ENCODE results near the gene SMS. TPM values are rescaled to one million over a fixed set of nuclear protein-coding genes. Genes with fewer than 3 reads are reported as not detected.

The SMS gene
- total and polyA plus RNA-seq, 2 donors (not counting 1 experiment from before 2014, with no cell fraction given) = 129 to 252 TPM

GRCh38 chrX:21959362-21960051, 19.0 kb downstream of the SMS start:
- peaks cover 3% of the 10 kb centered on the region for H3K4me1 ChIP-seq (ENCODE audit: control insufficient read depth, extremely low read depth, insufficient read depth, low read length)
- H3K9ac ChIP-seq (ENCODE audit: insufficient read depth, low read length) = no peak overlapping the region
- no peaks in the 10 kb centered on the region for H4K20me1 ChIP-seq (ENCODE audit: control insufficient read depth, extremely low read depth, insufficient read depth, low read length)
- no peaks in the 10 kb centered on the region for H3K27me3 ChIP-seq (ENCODE audit: control insufficient read depth, insufficient read depth, low read length)
- H3K4me3 ChIP-seq (replicated peaks in 1 of 4; ENCODE audit: control extremely low read depth in 1 of 4, insufficient read depth in 1 of 4, low read depth in 3 of 4, low read length in 4 of 4) = no peak overlapping the region
- no peaks in the 10 kb centered on the region for H3K36me3 ChIP-seq (ENCODE audit: control insufficient read depth, insufficient read depth, low read length)
- DNase-seq (ENCODE audit: low read depth in 2 of 2) = no peak
- TF ChIP-seq, protein P1, sequence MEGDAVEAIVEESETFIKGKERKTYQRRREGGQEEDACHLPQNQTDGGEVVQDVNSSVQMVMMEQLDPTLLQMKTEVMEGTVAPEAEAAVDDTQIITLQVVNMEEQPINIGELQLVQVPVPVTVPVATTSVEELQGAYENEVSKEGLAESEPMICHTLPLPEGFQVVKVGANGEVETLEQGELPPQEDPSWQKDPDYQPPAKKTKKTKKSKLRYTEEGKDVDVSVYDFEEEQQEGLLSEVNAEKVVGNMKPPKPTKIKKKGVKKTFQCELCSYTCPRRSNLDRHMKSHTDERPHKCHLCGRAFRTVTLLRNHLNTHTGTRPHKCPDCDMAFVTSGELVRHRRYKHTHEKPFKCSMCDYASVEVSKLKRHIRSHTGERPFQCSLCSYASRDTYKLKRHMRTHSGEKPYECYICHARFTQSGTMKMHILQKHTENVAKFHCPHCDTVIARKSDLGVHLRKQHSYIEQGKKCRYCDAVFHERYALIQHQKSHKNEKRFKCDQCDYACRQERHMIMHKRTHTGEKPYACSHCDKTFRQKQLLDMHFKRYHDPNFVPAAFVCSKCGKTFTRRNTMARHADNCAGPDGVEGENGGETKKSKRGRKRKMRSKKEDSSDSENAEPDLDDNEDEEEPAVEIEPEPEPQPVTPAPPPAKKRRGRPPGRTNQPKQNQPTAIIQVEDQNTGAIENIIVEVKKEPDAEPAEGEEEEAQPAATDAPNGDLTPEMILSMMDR (conservative IDR thresholded peaks at IDR 0.05 in 1 of 2, IDR thresholded peaks at IDR 0.05 in 1 of 2; ENCODE audit: low read depth in 1 of 2, low read length in 2 of 2) = no peak
- TF ChIP-seq EZH2 (IDR thresholded peaks at IDR 0.05; ENCODE audit: low read length, missing control alignments) = no peak
- H3K4me2 ChIP-seq (ENCODE audit: extremely low read depth, insufficient read depth, low read length) = no peak overlapping the region
- H3K9me3 ChIP-seq (ENCODE audit: control insufficient read depth, insufficient read depth, low read depth, low read length) = no peaks in the 10 kb centered on the region
- no peak overlapping the region for H3K27ac ChIP-seq (ENCODE audit: insufficient read depth, low read length)
- no peak overlapping the region for H2AFZ ChIP-seq (ENCODE audit: low read length)
- peaks cover 96% of the 10 kb centered on the region for H3K79me2 ChIP-seq (ENCODE audit: control insufficient read depth, insufficient read depth, low read length)

DNA sequence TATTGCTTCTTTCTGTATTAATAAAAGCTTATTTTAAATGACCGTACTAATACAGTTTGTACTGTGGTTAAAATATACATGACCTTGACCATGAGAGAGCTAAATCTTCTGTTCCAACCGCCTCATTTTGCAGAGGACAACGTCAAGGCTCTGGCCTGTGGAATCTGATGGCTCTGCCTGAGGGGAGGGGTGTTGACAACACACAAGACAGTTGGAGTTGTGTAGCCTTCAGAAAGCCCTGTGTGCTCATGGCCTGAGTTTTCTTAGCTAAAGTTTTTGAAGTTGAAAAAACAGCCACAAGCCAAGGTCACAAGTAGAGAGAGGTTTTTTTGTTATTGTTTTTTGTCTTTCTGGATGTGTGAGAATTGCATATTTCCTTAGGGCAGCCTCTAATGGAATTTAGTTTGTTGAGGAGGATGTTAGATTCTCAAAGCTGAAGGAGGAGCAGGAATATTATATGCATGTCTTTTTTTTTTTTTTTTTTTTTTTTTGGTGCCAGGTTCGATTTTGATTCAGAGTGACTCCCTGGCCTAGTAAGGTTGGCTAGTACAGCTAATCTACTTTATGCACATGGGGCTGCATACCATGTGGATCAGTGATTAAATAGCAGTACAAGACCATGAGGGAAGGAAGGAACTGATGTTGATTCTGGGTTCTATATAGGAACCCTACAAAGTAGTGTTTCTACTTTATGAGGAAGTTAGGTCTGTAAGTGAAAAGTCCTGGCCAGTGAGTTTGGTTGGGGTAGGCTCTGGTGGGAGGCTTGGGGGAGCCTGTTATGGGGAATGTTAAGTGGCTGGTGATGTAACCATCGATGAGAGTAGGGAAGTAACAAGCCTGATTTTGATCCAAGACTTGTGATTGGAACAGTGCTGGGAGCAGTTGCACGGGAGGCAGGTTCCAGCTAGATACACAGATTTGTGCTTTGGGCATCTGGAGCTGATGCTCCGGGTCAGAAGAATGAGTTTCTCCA, 20.3 kb downstream of the SMS start:
- DNase-seq (ENCODE audit: low read depth in 2 of 2) = peak; percentile 13 to 35
- Histone ChIP-seq H3K27me3 (ENCODE audit: control insufficient read depth, insufficient read depth, low read length) (no peaks in the 10 kb centered on the region), H3K4me2 (ENCODE audit: extremely low read depth, insufficient read depth, low read length) (no peak overlapping the region), H2AFZ (ENCODE audit: low read length) (no peak overlapping the region), H3K36me3 (ENCODE audit: control insufficient read depth, insufficient read depth, low read length) (no peaks in the 10 kb centered on the region), H3K9ac (ENCODE audit: insufficient read depth, low read length) (no peak overlapping the region), H3K9me3 (ENCODE audit: control insufficient read depth, insufficient read depth, low read depth, low read length) (no peaks in the 10 kb centered on the region), H4K20me1 (ENCODE audit: control insufficient read depth, extremely low read depth, insufficient read depth, low read length) (no peaks in the 10 kb centered on the region), H3K79me2 (ENCODE audit: control insufficient read depth, insufficient read depth, low read length) (peaks cover 93% of the 10 kb centered on the region), H3K4me1 (ENCODE audit: control insufficient read depth, extremely low read depth, insufficient read depth, low read length) (peaks cover 3% of the 10 kb centered on the region), H3K27ac (ENCODE audit: insufficient read depth, low read length) (no peak overlapping the region), H3K4me3 (replicated peaks in 1 of 4; ENCODE audit: control extremely low read depth in 1 of 4, insufficient read depth in 1 of 4, low read depth in 3 of 4, low read length in 4 of 4) (no peak overlapping the region)
- no peak for TF ChIP-seq EZH2 (IDR thresholded peaks at IDR 0.05; ENCODE audit: low read length, missing control alignments)
- TF ChIP-seq, protein P1 (conservative IDR thresholded peaks at IDR 0.05 in 1 of 2, IDR thresholded peaks at IDR 0.05 in 1 of 2; ENCODE audit: low read depth in 1 of 2, low read length in 2 of 2) = no peak

- no peak for DNase-seq (ENCODE audit: low read depth in 2 of 2)
- H3K9ac ChIP-seq (ENCODE audit: insufficient read depth, low read length) = no peak overlapping the region
- no peaks in the 10 kb centered on the region for H3K27me3 ChIP-seq (ENCODE audit: control insufficient read depth, insufficient read depth, low read length)
- H4K20me1 ChIP-seq (ENCODE audit: control insufficient read depth, extremely low read depth, insufficient read depth, low read length) = no peaks in the 10 kb centered on the region
- H3K4me1 ChIP-seq (ENCODE audit: control insufficient read depth, extremely low read depth, insufficient read depth, low read length) = peaks cover 3% of the 10 kb centered on the region
- H2AFZ ChIP-seq (ENCODE audit: low read length) = no peak overlapping the region
- no peak overlapping the region for H3K4me3 ChIP-seq (replicated peaks in 1 of 4; ENCODE audit: control extremely low read depth in 1 of 4, insufficient read depth in 1 of 4, low read depth in 3 of 4, low read length in 4 of 4)
- H3K79me2 ChIP-seq (ENCODE audit: control insufficient read depth, insufficient read depth, low read length) = peaks cover 95% of the 10 kb centered on the region
- no peak overlapping the region for H3K4me2 ChIP-seq (ENCODE audit: extremely low read depth, insufficient read depth, low read length)
- TF ChIP-seq EZH2 (IDR thresholded peaks at IDR 0.05; ENCODE audit: low read length, missing control alignments) = no peak
- TF ChIP-seq, protein P1 (conservative IDR thresholded peaks at IDR 0.05 in 1 of 2, IDR thresholded peaks at IDR 0.05 in 1 of 2; ENCODE audit: low read depth in 1 of 2, low read length in 2 of 2) = no peak
- H3K36me3 ChIP-seq (ENCODE audit: control insufficient read depth, insufficient read depth, low read length) = no peaks in the 10 kb centered on the region
- H3K9me3 ChIP-seq (ENCODE audit: control insufficient read depth, insufficient read depth, low read depth, low read length) = no peaks in the 10 kb centered on the region
- no peak overlapping the region for H3K27ac ChIP-seq (ENCODE audit: insufficient read depth, low read length)
Observed at GRCh38 chrX:21962361-21962760, 21.9 kb downstream of the SMS start.
